ENCODE measurements around the gene STAC2. TPM values are rescaled to one million over a fixed set of nuclear protein-coding genes. Genes with fewer than 3 reads are reported as not detected.

The STAC2 gene
- total RNA-seq, 1 donor from 2014 or later: 0.98 TPM

DNA sequence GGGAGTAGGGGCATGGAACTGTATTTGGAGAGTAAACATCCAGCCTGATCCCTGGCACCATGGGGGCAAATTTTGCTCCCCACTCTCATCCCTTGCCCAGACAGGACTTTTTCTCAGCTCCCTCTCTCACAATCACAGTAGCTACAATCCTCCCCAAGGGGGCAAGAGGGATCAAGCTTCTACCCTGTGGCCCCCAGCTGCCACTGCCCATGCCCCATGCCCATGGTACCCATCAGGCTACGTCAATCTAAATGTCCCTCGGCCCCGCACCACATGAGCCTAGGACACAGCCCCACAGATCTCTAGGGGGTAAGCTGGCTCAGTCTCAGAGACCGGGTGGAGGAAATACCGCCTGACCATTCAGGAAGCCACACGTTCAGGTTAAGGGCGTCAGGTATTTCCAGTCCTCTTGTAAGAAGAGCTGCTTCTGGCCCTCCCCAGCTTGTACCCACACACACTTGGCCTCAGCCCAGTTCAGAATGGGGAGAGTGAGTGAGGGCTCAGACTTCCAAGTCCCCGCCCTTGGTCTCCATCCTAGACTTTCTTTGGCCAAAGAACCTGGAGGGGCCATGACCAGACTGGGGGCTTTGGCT, 30.1 kb downstream of the STAC2 start:
- H3K9me3 ChIP-seq: no peaks in the 10 kb centered on the region
- intact Hi-C loops (cut with DNase I): no loop called here
- no peak for TF ChIP-seq POLR2A (IDR thresholded peaks at IDR 0.05)
- no peak for TF ChIP-seq POLR2AphosphoS5 (IDR thresholded peaks at IDR 0.05; ENCODE audit: insufficient read depth in 1 of 2, low read depth in 1 of 2)
- no peak for TF ChIP-seq CTCF (IDR thresholded peaks at IDR 0.05)
- H3K27me3 ChIP-seq: no peaks in the 10 kb centered on the region
- H3K36me3 ChIP-seq: peaks cover 0 to 9% of the 10 kb centered on the region in 2 donors
- H3K4me3 ChIP-seq: peak overlapping the region in 1 of 2 donors; percentile 89
- DNase-seq (ENCODE audit: extremely low spot score in 2 of 2): no peak
- H3K27ac ChIP-seq: peak overlapping the region; percentile 95
- H3K4me1 ChIP-seq: peaks cover 51% of the 10 kb centered on the region

DNA sequence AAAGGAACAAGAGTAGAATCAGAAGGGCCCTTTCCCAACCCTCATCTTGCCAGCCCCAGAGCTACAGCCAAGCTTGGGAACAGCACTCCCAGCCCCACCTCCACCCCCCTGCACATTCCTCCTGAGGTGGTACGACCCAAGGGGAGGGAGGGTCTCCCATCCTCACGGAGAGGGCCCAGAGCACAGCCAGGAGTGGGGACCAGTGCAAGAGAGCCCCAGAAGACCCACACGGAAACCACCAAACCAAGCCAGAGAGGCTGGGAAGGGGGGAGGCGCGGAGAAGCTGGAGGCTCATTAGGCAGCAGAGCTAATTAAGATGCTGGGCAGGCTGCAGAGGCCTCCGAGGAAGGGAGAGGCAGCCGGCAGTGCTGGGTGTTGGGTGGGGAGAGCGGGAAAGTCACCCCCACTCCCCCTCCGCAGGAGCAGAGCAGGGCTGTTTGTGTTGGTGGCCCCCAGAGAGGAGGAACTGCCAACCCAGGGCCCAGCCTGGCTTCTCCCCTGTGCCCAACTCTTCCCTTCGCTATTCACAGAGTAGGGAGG, 30.7 kb downstream of the STAC2 start:
- TF ChIP-seq POLR2A (IDR thresholded peaks at IDR 0.05) (no peak), CTCF (IDR thresholded peaks at IDR 0.05) (no peak)
- H3K27me3 ChIP-seq: no peaks in the 10 kb centered on the region
- no peak overlapping the region for H3K27ac ChIP-seq
- H3K36me3 ChIP-seq: peaks cover 0 to 16% of the 10 kb centered on the region in 2 donors
- peaks cover 49% of the 10 kb centered on the region for H3K4me1 ChIP-seq
- intact Hi-C loops (cut with DNase I): no loop called here
- DNase-seq (ENCODE audit: extremely low spot score in 2 of 2): no peak
- H3K9me3 ChIP-seq: no peaks in the 10 kb centered on the region
- no peak overlapping the region for H3K4me3 ChIP-seq

- TF ChIP-seq POLR2AphosphoS5 (IDR thresholded peaks at IDR 0.05; ENCODE audit: insufficient read depth in 1 of 2, low read depth in 1 of 2) (no peak), POLR2A (IDR thresholded peaks at IDR 0.05) (no peak), CTCF (IDR thresholded peaks at IDR 0.05) (peak in 1 of 3 experiments; percentile 23)
- Histone ChIP-seq H3K27me3 (no peaks in the 10 kb centered on the region), H3K27ac (no peak overlapping the region), H3K36me3 (peaks cover 0 to 21% of the 10 kb centered on the region in 2 donors), H3K9me3 (no peaks in the 10 kb centered on the region), H3K4me1 (peaks cover 47% of the 10 kb centered on the region), H3K4me3 (no peak overlapping the region)
- intact Hi-C loops (cut with DNase I): no loop called here
- DNase-seq (ENCODE audit: extremely low spot score in 2 of 2): no peak
These were observed 31.4 kb downstream of the STAC2 start for GRCh38 chr17:39194089-39194984.

DNA sequence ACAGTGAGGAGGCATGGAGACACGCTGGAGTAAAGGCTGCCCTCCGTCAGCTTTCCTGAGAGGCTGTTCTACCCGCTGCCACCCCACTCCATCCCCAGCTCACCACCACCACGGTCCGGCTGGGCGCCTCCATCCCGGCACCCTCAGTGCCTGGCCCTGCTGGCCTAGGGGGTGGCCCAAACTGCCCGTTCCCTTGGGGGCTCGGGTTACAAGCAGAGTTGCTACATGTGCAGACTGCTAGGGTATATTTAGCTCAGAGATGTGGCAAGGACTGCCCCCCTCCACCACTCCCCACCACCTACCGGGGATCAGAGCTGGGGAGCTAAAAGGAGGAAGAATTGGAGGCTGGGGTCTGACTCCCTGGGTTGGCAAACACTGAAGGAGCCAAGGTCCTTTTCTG, 32.4 kb downstream of the STAC2 start:
- TF ChIP-seq CTCF (IDR thresholded peaks at IDR 0.05) (no peak), POLR2AphosphoS5 (IDR thresholded peaks at IDR 0.05; ENCODE audit: insufficient read depth in 1 of 2, low read depth in 1 of 2) (no peak), POLR2A (IDR thresholded peaks at IDR 0.05) (no peak)
- Histone ChIP-seq H3K36me3 (peaks cover 0 to 21% of the 10 kb centered on the region in 2 donors), H3K9me3 (no peaks in the 10 kb centered on the region), H3K4me3 (no peak overlapping the region), H3K27me3 (no peaks in the 10 kb centered on the region), H3K27ac (no peak overlapping the region), H3K4me1 (peaks cover 37% of the 10 kb centered on the region)
- intact Hi-C loops (cut with DNase I): no loop called here
- no peak for DNase-seq (ENCODE audit: extremely low spot score in 2 of 2)

Measured in vagina (tissue), 2 donors.